Stimulated activated CD8-positive, alpha-beta memory T cell treated with anti-CD3 and anti-CD28 coated beads, Interleukin-15, amount 100 ng/mL, for 4 hours (primary cell): ENCODE data around the gene FRS3.

Experiments used
- DNase-seq, 2 donors: peaks; one replicate each; pipeline ENCODE4 v3.0.0-alpha.2; 2020; ENCODE audit warnings: low read depth in 2 of 2

Gene FRS3

GRCh38 chr6:41743406-41744235 is 36.1 kb downstream of the FRS3 start:
- no peak for DNase-seq

- DNase-seq = no peak
Observed at GRCh38 chr6:41741625-41742490, 37.8 kb downstream of the FRS3 start.

GRCh38 chr6:41740366-41741162 is 39.1 kb downstream of the FRS3 start:
- no peak for DNase-seq

- DNase-seq = no peak
Observed at GRCh38 chr6:41739041-41739440, 40.7 kb downstream of the FRS3 start.

GRCh38 chr6:41737591-41738130 is 42.0 kb downstream of the FRS3 start:
- DNase-seq = no peak

- no peak for DNase-seq
Observed at GRCh38 chr6:41736800-41737555, 42.7 kb downstream of the FRS3 start.

- no peak for DNase-seq
Observed at GRCh38 chr6:41736186-41736733, 43.4 kb downstream of the FRS3 start.

GRCh38 chr6:41735427-41736185 is 44.1 kb downstream of the FRS3 start, which contains the start of gene TFEB:
Gene TFEB, minus strand, starts transcription at chr6:41735608. Its CDS starts 44,395 bp downstream, at chr6:41691213.
- DNase-seq = peak; percentile 86 to 87

GRCh38 chr6:41734666-41735426 is 44.9 kb downstream of the FRS3 start:
- peak; percentile 31 to 55 for DNase-seq

GRCh38 chr6:41733707-41734665 is 45.7 kb downstream of the FRS3 start:
- DNase-seq = peak; percentile 21 to 47

- DNase-seq = no peak
Observed at GRCh38 chr6:41733360-41733706, 46.4 kb downstream of the FRS3 start.

GRCh38 chr6:41732591-41733359 is 46.9 kb downstream of the FRS3 start:
- DNase-seq = peak; percentile 46 to 49

GRCh38 chr6:41732149-41732548 is 47.6 kb downstream of the FRS3 start:
- no peak for DNase-seq

GRCh38 chr6:41731561-41732086 is 48.1 kb downstream of the FRS3 start:
- DNase-seq = no peak

- no peak for DNase-seq
Observed at GRCh38 chr6:41730531-41731436, 48.9 kb downstream of the FRS3 start.

GRCh38 chr6:41729624-41730023 is 50.1 kb downstream of the FRS3 start:
- DNase-seq = no peak
